22Rv1 (cell line): Measurements from ENCODE around the gene SPAG17.

Source experiments
- H3K27ac ChIP-seq: fragments of 450-650 bp; 2 replicates; pipeline ENCODE4 v1.5.1; 2017
- ZFX ChIP-seq: fragments of 450-650 bp; IDR thresholded peaks from 2 replicates; pipeline ENCODE4 v1.6.1; 2017; ENCODE audit warnings: antibody characterized with exemption, borderline replicate concordance
- TF ChIP-seq, protein P1 (sequence below): fragments of 450-650 bp; IDR thresholded peaks from 2 replicates; pipeline ENCODE4 v1.5.1; 2017; ENCODE audit warnings: mild to moderate bottlenecking

Gene SPAG17

DNA sequence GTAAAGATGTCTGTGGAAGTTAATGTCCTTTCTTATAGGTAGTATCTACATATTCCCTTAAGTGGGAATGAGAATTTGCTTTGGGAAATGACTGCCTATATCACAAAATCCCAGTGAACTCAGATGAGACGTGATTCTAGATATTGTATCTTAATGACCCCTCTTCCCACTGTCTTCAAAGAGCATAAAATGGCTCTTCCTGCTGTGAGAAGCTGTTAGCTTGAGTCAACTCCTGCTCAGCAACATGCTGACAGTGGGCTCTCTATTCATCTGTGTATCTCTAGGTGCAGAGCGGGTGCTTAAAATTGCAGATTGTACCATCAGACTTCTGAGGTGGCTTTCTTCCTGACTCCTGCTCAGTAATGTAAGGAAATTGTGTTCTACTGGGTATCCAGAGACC is 100.6 kb downstream of the SPAG17 start:
- TF ChIP-seq, protein P1, sequence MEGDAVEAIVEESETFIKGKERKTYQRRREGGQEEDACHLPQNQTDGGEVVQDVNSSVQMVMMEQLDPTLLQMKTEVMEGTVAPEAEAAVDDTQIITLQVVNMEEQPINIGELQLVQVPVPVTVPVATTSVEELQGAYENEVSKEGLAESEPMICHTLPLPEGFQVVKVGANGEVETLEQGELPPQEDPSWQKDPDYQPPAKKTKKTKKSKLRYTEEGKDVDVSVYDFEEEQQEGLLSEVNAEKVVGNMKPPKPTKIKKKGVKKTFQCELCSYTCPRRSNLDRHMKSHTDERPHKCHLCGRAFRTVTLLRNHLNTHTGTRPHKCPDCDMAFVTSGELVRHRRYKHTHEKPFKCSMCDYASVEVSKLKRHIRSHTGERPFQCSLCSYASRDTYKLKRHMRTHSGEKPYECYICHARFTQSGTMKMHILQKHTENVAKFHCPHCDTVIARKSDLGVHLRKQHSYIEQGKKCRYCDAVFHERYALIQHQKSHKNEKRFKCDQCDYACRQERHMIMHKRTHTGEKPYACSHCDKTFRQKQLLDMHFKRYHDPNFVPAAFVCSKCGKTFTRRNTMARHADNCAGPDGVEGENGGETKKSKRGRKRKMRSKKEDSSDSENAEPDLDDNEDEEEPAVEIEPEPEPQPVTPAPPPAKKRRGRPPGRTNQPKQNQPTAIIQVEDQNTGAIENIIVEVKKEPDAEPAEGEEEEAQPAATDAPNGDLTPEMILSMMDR = no peak
- no peak for TF ChIP-seq ZFX

DNA sequence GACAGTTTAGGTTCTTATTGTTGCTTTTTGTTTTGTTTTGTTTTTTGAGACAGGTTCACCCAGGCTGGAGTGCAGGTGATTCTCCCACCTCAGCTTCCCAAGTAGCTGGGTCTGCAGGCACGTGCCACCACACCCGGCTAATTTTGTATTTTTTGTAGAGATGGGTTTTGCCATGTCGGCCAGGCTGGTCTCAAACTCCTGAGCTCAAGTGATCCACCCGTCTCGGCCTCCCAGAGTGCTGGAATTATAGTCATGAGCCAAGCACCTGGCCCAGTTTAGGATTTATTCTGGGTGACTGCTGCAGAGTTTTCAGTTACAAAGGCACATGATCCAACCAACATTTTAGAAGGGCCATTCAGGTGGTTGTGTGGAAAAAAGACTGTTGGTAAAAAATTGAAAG is 102.0 kb downstream of the SPAG17 start:
- TF ChIP-seq ZFX = no peak
- TF ChIP-seq, protein P1 = no peak
- H3K27ac ChIP-seq = no peak overlapping the region

More for the DNA sequence above, 100.6 kb downstream of the SPAG17 start:
- no peak overlapping the region for H3K27ac ChIP-seq

DNA sequence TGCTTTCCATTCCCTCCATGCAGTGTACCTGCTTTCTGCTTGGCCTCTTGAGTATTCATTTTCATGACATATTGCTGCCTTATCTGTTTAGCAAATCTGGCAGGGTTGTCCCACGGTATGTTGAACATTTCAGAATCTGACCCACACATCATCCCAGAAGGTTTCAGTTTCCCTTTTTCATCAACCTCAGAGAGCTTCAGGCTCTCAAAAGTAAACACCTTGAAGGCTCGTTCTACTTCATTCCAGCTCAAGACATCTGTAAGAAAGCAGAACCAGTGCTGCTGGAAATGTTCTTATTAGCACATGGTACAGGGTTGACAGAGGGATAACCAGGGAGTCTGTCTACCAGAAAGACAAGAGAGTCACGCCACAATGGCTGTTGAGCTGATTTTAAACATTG is 103.6 kb downstream of the SPAG17 start:
- TF ChIP-seq, protein P1 = no peak
- no peak for TF ChIP-seq ZFX

DNA sequence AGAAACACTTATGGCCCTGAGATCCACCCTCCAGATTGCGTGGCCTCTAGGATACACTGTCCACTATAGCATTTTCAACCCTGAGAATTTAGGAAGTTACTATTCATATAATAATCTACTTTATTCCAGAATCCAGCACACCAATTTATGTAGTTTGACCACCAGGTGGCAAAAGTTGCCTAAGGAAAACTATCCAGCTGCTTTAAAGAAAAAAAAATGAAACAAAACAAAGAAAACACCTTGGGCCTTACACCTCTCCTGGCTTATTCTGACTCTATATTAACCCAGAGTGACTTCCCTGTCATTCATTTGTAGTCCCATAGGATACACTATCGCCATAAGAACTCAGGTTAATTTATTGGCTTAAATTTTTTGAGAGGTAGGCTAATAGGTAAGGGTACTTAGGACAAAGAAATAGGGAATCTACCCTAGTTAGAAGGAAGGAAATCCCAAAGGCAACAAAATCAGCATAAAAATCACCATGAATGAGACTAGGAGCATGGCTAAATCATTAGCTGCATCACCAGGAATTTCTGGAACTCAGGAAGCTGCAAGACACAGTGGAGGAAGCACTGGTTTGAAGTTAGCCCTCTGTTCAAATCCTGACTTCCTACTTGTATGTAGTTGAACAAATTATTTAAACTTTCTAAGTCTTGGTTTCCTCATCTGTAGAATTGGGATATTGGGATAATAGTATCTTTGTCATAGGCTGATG is 107.5 kb downstream of the SPAG17 start:
- TF ChIP-seq, protein P1 = peak; percentile 79
- TF ChIP-seq ZFX = no peak
- H3K27ac ChIP-seq = peak overlapping the region; percentile 53

More for the DNA sequence above, 103.6 kb downstream of the SPAG17 start:
- no peak overlapping the region for H3K27ac ChIP-seq

DNA sequence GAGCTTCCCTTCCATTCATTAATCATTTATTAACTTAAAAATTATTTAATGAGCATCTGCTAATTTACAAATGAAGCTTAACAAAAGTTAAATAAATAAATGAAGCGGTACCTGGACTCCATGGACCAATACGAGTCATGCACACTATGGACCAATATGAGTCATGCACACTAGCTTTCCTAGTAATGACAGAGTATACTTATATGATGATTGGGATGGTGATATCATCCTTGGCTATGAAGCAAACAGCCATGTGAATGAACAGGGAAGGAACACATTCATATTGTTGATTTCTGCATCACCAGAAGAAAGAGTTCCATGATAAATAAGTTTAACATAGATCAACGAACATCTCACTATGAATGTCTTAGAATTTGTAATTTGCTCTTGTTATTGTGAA is 109.9 kb downstream of the SPAG17 start:
- TF ChIP-seq, protein P1 = no peak
- TF ChIP-seq ZFX = no peak
- H3K27ac ChIP-seq = peak overlapping the region; percentile 30

DNA sequence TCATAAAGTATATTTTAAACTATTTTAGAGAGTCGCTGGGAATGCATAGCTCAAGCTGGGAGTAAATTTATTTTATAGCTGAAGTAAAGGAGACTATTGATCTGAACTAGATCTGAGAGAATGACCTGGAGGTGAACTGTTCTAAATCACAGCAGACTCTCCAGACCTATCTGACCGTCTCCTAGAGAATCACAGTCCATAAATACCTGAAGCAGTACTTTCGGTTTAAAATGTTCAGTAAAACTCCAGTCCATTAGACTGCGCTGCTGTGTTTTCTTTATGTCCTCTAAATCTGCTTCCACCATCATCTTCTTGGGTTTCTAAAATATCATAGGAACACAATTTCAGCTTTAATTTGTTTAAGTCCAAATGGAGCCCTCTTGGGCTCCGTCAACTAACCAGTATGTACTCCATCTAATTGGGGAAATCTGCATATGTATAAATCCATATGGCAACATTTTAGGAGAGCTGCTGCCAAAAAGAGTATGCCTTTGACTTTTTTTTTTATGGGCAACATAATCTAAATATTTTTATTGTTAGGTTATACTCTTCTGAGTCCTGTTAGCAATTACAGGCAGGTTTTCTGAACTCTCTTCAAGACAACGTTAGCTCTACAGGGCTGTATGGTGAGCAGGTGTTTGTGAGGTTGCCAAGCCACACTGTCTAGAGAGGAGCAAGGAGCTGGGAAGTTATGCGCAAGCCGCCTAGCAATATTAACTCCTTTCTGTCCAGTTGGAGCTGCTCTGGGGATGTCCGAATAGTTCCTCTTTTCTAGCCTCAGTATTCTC is 111.2 kb downstream of the SPAG17 start:
- no peak for TF ChIP-seq ZFX
- TF ChIP-seq, protein P1 = no peak
- H3K27ac ChIP-seq = peak overlapping the region; percentile 30; the same call in 1 of the 2 replicates

DNA sequence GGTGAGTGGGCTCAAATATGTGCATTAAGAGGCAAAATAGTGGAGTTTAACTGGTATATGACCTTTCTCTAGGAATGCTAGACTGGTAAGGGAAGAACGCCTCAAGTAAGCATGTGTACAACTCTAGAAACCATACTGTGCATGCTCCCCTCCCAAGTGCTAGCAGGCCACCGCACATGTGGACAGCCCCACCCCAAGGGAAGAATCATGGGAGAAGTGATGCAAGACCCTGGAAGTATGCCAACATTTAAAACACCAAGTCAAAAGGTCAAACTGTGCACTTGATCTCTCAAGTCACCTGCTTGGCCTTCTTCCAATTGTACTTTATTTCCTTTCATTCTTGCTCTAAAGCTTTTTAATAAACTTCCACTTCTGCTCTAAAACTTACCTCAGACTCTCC is 135.0 kb downstream of the SPAG17 start:
- TF ChIP-seq, protein P1 = no peak
- no peak for TF ChIP-seq ZFX
- no peak overlapping the region for H3K27ac ChIP-seq
